OCI-LY7 (cell line): ENCODE results near the gene YBX1. TPM values are rescaled to one million over a fixed set of nuclear protein-coding genes. Genes with fewer than 3 reads are reported as not detected.

Experiments
- BruUV-seq: library from RNA; stranded (reverse); fragments of 400-500 nt; replicated peaks from 2 replicates; lab custom pipeline; 2021; lab: Mats Ljungman, UMichigan
- CTCF ChIA-PET: fragments of 300-600 bp; sonication (Branson Sonifier 250); formaldehyde crosslinking; loops from one replicate; lab custom pipeline; 2022; ENCODE audit warnings: antibody characterized with exemption; ENCODE audit not compliant: unreplicated experiment; lab: Charles Lee
- POLR2A ChIA-PET: fragments of 300-600 bp; sonication (Branson Sonifier 250); formaldehyde crosslinking; loops from one replicate; lab custom pipeline; 2022; ENCODE audit warnings: antibody characterized with exemption; lab: Charles Lee
- DNase-seq: peaks from one replicate; pipeline ENCODE4 v3.0.0-alpha.2; 2015; ENCODE audit warnings: low spot score
- H2AFZ ChIP-seq: fragments of 200-600 bp; sonication (generic), shearing (Covaris generic); 2 replicates; pipeline ENCODE4 v1.6.1; 2014; ENCODE audit warnings: mild to moderate bottlenecking, antibody characterized with exemption, low read length, moderate library complexity
- H3K27ac ChIP-seq: fragments of 200-600 bp; sonication (generic); 2 replicates; pipeline ENCODE4 v1.5.1; 2014; ENCODE audit warnings: mixed run types, low read depth, mild to moderate bottlenecking, moderate library complexity, low read length, inconsistent platforms; ENCODE audit not compliant: poor library complexity, severe bottlenecking
- H3K36me3 ChIP-seq: fragments of 200-600 bp; sonication (generic); 2 replicates; pipeline ENCODE4 v1.6.1; 2014; ENCODE audit warnings: mild to moderate bottlenecking, antibody characterized with exemption, low read length, moderate library complexity, mixed read lengths; ENCODE audit not compliant: insufficient read depth
- H3K4me1 ChIP-seq: fragments of 200-600 bp; sonication (generic); 2 replicates; pipeline ENCODE4 v1.5.1; 2014; ENCODE audit warnings: mild to moderate bottlenecking, low read length; ENCODE audit not compliant: insufficient read depth, poor library complexity, severe bottlenecking
- H3K4me2 ChIP-seq: fragments of 200-600 bp; sonication (generic); 2 replicates; pipeline ENCODE4 v1.6.1; 2014; ENCODE audit warnings: mild to moderate bottlenecking, low read length
- H3K4me3 ChIP-seq: fragments of 200-600 bp; sonication (generic); 2 replicates; pipeline ENCODE4 v1.5.1; 2014; ENCODE audit warnings: mild to moderate bottlenecking, low read depth, low read length; ENCODE audit not compliant: poor library complexity, severe bottlenecking
- H3K79me2 ChIP-seq: fragments of 200-600 bp; sonication (generic); 2 replicates; pipeline ENCODE4 v1.6.1; 2016; ENCODE audit warnings: low read depth, mild to moderate bottlenecking, low read length, moderate library complexity, mixed read lengths; ENCODE audit not compliant: insufficient read depth
- H3K9me2 ChIP-seq: fragments of 200-600 bp; sonication (generic); 2 replicates; pipeline ENCODE4 v1.6.1; 2016; ENCODE audit warnings: mild to moderate bottlenecking, low read length, mixed read lengths; ENCODE audit not compliant: insufficient read depth
- H3K9me3 ChIP-seq: fragments of 200-600 bp; sonication (generic); 2 replicates; pipeline ENCODE4 v1.6.1; 2014; ENCODE audit warnings: mild to moderate bottlenecking, mixed run types, low read length, mixed read lengths
- H4K20me1 ChIP-seq: fragments of 200-600 bp; sonication (generic); 2 replicates; pipeline ENCODE4 v1.6.1; 2014; ENCODE audit warnings: mild to moderate bottlenecking, antibody characterized with exemption, low read length, moderate library complexity, mixed read lengths; ENCODE audit not compliant: insufficient read depth
- CTCF ChIP-seq: fragments of 200-600 bp; sonication (generic); conservative IDR thresholded peaks from 2 replicates; pipeline ENCODE4 v1.5.1; 2014; ENCODE audit warnings: mild to moderate bottlenecking, antibody characterized with exemption, low read length, moderate library complexity, mixed read lengths
- EZH2phosphoT487 ChIP-seq: fragments of 200-600 bp; sonication (generic); IDR thresholded peaks from 2 replicates; pipeline ENCODE4 v1.6.1; 2018; ENCODE audit warnings: low read depth, borderline replicate concordance, mild to moderate bottlenecking, mixed run types, antibody characterized with exemption, low read length, moderate library complexity, mixed read lengths
- intact Hi-C: fragments of 100-400 bp; cut with micrococcal nuclease; formaldehyde crosslinking; loops from one replicate; pipeline ENCODE4 v1.10.0; 2022; ENCODE audit not compliant: unreplicated experiment
- total RNA-seq, 2 experiments: library from RNA; depleted of rRNA in 1 of 2; stranded (reverse); fragments of >200 nt in 1 of 2; shearing (Covaris generic) in 1 of 2; gene quantifications; 2 replicates each; pipeline ENCODE4 v1.2.3, GENCODE V29; 2014 to 2022

The YBX1 gene
- total RNA-seq, 2 experiments from 2014 or later, result 750 to 956 TPM

DNA sequence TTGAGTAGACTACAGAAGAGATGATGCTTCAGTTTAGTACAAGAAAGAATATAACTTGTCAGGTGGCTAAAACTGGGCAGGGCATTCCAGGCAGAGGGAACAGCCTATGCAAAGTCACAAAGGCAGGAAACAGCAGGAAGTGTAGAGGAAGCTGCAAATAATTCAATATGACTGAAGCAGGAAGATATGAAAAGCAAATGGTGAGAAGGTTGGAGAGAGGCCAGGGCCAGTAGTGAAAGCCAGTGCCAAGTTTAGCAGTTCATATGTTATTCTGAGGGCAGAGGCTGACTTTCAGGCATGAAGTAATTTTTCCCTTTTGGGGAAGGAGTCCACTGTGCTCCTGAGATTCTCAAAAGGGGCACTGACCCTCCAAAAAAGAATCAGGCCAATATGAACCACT, 8.0 kb upstream of the YBX1 start:
- TF ChIP-seq CTCF (no peak), EZH2phosphoT487 (no peak)
- POLR2A ChIA-PET, result no interaction called here

GRCh38 chr1:42674682-42675081, 7.5 kb upstream of the YBX1 start:
- Histone ChIP-seq H3K4me1 (peaks cover 10% of the 10 kb centered on the region), H3K9me2 (no peaks in the 10 kb centered on the region), H3K36me3 (peaks cover 66% of the 10 kb centered on the region), H4K20me1 (no peaks in the 10 kb centered on the region), H3K27ac (no peak overlapping the region), H3K4me2 (no peak overlapping the region), H3K9me3 (no peaks in the 10 kb centered on the region), H3K79me2 (no peaks in the 10 kb centered on the region), H3K4me3 (no peak overlapping the region), H2AFZ (no peak overlapping the region)
- intact Hi-C loops, result no loop called here
- DNase-seq, result no peak
- TF ChIP-seq CTCF (no peak), EZH2phosphoT487 (no peak)
- no TSS peak for BruUV-seq
- ChIA-PET POLR2A (no interaction called here), CTCF (no interaction called here)

More for the DNA sequence above, 8.0 kb upstream of the YBX1 start:
- CTCF ChIA-PET, result no interaction called here
- BruUV-seq, result TSS peak; percentile 23
- no peak overlapping the region for H3K27ac ChIP-seq
- H2AFZ ChIP-seq, result no peak overlapping the region
- H4K20me1 ChIP-seq, result no peaks in the 10 kb centered on the region
- DNase-seq, result no peak
- H3K4me2 ChIP-seq, result no peak overlapping the region
- H3K9me3 ChIP-seq, result no peaks in the 10 kb centered on the region
- intact Hi-C loops, result no loop called here
- peaks cover 71% of the 10 kb centered on the region for H3K36me3 ChIP-seq
- H3K9me2 ChIP-seq, result no peaks in the 10 kb centered on the region
- no peak overlapping the region for H3K4me3 ChIP-seq
- no peaks in the 10 kb centered on the region for H3K79me2 ChIP-seq
- H3K4me1 ChIP-seq, result peaks cover 5% of the 10 kb centered on the region

DNA sequence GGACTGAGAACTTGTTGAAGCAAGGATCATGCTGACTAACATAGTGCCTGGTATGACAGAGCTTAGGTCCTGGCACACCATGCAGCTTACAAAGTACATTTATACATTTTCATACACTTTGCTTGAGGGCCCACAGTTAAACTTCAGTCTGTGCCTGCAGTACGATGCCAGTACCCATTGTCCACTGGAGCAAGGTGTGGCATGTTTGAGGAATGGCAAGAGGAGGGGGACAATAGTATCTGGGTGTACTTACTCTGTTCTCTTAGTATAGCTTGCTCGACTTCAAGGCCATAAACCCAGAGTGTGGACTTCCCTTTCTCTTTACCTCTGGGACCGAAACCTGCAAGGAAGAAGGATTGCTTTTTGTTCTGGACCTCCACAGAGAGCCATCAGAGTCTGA, 6.8 kb upstream of the YBX1 start:
- Histone ChIP-seq H4K20me1 (no peaks in the 10 kb centered on the region), H3K79me2 (peaks cover 4% of the 10 kb centered on the region; the same call in 1 of the 2 replicates), H3K36me3 (peaks cover 58% of the 10 kb centered on the region), H2AFZ (no peak overlapping the region), H3K9me3 (no peaks in the 10 kb centered on the region), H3K27ac (no peak overlapping the region), H3K4me2 (no peak overlapping the region), H3K9me2 (no peaks in the 10 kb centered on the region), H3K4me1 (peaks cover 18% of the 10 kb centered on the region), H3K4me3 (no peak overlapping the region)
- BruUV-seq, result no TSS peak
- POLR2A ChIA-PET, result no interaction called here
- CTCF ChIA-PET, result no interaction called here
- no peak for DNase-seq
- intact Hi-C loops, result no loop called here
- TF ChIP-seq EZH2phosphoT487, result no peak
- TF ChIP-seq CTCF, result no peak
